ENCODE results near the gene NR1H2.

NR1H2 gene

GRCh38 chr19:50406156-50406820 lies 30.0 kb downstream of the NR1H2 start:
- DNase-seq: no peak

- no peak for DNase-seq
These were observed 30.6 kb downstream of the NR1H2 start for GRCh38 chr19:50406829-50407228.

- no peak for DNase-seq
These were observed 33.1 kb downstream of the NR1H2 start for GRCh38 chr19:50409347-50409746.

- DNase-seq: no peak
These were observed 33.9 kb downstream of the NR1H2 start for GRCh38 chr19:50410109-50410508.

DNA sequence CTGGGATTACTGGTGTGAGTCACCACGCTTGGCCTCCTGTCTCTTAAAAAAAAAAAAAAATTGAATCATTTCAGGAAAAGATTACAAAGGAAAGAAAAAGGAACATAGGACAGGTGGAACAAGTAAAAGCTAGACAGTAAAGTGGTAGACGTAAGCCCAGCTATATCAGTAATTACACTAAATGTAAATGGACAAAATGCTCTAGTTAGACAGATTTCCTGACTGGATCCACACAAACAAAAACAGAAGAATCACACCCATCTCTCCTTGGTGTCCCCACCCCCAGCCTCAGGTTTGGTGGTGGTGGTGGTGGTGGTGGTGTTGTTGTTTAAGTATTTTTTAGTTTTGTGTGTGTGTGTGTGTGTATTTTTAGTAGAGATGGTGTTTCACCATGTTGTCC lies 36.2 kb downstream of the NR1H2 start:
- no peak for DNase-seq

- no peak for DNase-seq
These were observed 36.8 kb downstream of the NR1H2 start for GRCh38 chr19:50413096-50413495.

- no peak for DNase-seq
These were observed 37.3 kb downstream of the NR1H2 start for GRCh38 chr19:50413531-50413930.

DNA sequence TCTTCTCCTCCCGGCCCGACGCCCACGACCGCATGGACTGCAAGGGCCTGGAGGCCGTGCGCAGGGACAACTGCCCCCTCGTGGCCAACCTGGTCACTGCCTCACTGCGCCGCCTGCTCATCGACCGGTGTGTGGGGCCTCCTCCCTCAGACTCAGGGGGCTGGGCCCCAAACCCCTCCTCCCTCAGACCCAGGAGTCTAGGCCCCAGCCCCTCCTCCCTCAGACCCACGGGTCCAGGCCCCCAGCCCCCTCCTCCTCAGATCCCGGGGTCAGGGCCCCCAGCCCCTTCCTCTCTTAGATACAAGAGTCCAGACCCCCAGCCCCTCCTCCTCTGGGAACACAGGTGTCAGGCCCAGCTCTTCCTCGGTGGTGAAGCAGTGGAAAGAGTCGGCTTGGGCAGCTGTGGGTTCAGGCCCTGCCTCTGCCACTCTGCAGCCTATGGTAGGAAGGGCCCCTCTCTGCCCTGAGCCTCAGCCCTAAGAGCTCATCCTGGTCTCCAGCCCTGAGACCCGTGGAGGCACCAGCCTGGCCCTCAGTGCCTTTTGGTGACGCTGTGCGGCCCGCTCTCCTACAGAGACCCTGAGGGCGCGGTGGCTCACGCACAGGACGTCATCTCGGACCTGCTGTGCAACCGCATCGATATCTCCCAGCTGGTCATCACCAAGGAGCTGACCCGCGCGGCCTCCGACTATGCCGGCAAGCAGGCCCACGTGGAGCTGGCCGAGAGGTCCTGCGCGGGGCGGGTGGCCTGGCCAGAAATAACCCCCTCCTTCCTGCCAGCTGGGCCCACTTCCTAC lies 38.8 kb downstream of the NR1H2 start:
- peak; percentile 42 to 74 (median 56) for DNase-seq

GRCh38 chr19:50415661-50416033 lies 39.4 kb downstream of the NR1H2 start:
- no peak for DNase-seq

- DNase-seq: no peak
These were observed 40.0 kb downstream of the NR1H2 start for GRCh38 chr19:50416034-50416977.

- DNase-seq: no peak
These were observed 41.1 kb downstream of the NR1H2 start for GRCh38 chr19:50417111-50418081.

- DNase-seq: no peak
These were observed 42.1 kb downstream of the NR1H2 start, which contains the start of gene SPIB for GRCh38 chr19:50418176-50419021. SPIB (plus strand) TSS chr19:50418938; CDS start chr19:50418963, 25 bp downstream.

- DNase-seq: no peak
These were observed 42.8 kb downstream of the NR1H2 start for GRCh38 chr19:50419022-50419579.

DNA sequence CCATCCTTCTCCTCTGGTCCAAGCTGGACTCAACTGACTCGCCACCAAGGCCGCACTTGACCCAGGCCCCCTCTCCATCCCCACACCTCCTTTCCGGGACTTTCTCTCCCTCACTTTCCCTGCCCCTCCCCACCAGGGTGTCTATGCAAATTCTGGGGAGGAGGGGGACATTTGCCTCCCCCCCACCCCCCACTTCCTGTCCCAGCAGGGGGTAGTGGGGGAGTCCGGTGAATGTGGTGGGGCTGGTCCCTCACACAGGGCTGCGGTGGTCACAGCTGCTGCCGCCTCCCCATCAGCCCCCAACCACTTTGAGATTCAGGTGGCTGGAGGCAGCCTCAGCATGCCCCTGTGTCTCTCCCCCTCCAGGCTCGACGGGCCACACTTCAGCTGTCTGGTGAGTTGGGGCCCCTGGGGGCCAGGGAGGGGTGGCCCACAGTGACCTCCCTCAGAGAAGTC lies 43.4 kb downstream of the NR1H2 start:
- DNase-seq: no peak

- DNase-seq: no peak
These were observed 43.9 kb downstream of the NR1H2 start for GRCh38 chr19:50420127-50420526.

- no peak for DNase-seq
These were observed 44.6 kb downstream of the NR1H2 start for GRCh38 chr19:50420808-50421207.

DNA sequence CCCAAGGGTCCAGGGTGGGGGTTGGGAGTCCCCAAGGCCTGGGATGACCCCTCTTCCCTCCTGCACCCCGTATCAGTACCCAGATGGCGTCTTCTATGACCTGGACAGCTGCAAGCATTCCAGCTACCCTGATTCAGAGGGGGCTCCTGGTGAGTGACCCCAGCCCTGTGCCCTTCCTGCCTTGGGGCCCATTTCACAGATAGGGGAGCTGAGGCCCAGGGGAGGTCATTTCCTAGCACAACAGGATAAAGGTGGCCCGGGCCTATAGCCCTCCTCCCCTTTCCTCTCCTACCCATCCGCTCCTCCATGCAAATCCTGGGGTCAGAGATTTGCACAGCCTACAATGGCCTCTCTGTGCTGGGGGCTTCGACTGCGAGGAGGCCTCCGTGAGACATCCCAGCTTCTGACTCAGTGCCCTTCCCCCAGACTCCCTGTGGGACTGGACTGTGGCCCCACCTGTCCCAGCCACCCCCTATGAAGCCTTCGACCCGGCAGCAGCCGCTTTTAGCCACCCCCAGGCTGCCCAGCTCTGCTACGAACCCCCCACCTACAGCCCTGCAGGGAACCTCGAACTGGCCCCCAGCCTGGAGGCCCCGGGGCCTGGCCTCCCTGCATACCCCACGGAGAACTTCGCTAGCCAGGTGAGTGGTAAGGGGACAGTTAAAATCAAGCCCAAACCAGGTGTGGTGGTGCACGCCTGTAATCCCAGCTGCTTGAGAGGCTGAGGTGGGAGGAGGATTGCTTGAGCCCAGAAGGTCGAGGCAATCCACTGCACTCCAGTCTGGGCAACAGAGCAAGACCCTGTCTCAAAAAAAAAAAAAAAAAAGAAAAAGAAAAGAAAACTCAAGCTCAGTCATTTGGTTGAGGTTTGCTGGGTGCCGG lies 46.4 kb downstream of the NR1H2 start:
- DNase-seq: no peak

DNA sequence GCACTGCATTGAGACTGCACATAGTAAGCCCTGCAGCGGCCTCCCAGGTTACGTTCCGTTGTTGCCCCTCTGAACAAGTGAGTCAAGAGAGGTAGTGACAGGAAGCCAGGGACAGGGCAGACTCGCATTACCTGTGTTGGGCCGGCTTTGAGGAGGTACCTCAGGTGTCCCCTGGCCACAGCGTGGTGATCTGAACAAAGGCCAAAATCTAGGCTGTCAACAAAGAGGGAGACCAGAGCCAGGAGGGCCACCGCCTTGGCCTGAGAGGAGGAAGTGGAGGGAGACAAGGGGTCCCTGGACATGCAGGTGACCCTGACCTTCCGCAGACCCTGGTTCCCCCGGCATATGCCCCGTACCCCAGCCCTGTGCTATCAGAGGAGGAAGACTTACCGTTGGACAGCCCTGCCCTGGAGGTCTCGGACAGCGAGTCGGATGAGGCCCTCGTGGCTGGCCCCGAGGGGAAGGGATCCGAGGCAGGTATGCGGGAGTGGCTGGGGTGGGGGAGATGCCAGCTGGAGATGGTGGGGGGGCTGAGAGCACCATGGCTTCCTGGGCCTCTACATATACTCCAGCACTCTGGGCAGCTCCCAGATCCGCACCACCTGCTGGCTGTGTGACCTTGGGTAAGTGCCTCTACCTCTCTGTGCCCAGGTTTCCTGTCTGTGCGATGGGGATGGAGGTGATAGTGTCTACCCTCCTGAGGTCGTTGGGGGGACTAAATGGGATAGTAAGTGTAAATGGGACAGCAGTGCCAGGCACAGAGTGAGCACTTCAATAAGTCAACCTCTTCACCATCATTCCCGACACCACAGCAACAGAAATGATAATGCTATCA lies 47.2 kb downstream of the NR1H2 start:
- no peak for DNase-seq

- no peak for DNase-seq
These were observed 49.3 kb downstream of the NR1H2 start for GRCh38 chr19:50425581-50425980.

All from activated naive CD4-positive, alpha-beta T cell (primary cell).